HG02970 (cell line): ENCODE measurements around the gene GARS1.
"Not testable (repeated sequence)": the region's sequence is repeated elsewhere in the genome, so short reads cannot be mapped to it uniquely, and the experiment has no call there.

Source experiments
- ATAC-seq: cut with Tn5 transposase; IDR thresholded peaks from one replicate; pipeline ENCODE4 v1.9.1; 2021; ENCODE audit warnings: mild to moderate bottlenecking, moderate library complexity, moderate number of reproducible peaks; ENCODE audit not compliant: unreplicated experiment, low FRiP score

The GARS1 gene

GRCh38 chr7:30572212-30572841 is 22.4 kb upstream of the GARS1 start:
- no peak for ATAC-seq

- no peak for ATAC-seq
These were observed 18.8 kb upstream of the GARS1 start for GRCh38 chr7:30575910-30576309.

- no peak for ATAC-seq
These were observed 11.5 kb upstream of the GARS1 start for GRCh38 chr7:30583181-30583580.

GRCh38 chr7:30584415-30584814 is 10.3 kb upstream of the GARS1 start:
- ATAC-seq = no peak

- no peak for ATAC-seq
These were observed 9.7 kb upstream of the GARS1 start for GRCh38 chr7:30584965-30585364.

GRCh38 chr7:30585675-30586074 is 9.0 kb upstream of the GARS1 start:
- ATAC-seq = no peak

GRCh38 chr7:30587547-30587946 is 7.1 kb upstream of the GARS1 start:
- not testable (repeated sequence) for ATAC-seq

- ATAC-seq = no peak
These were observed 5.6 kb upstream of the GARS1 start for GRCh38 chr7:30589111-30589510.

GRCh38 chr7:30594048-30594539 is 584 bp upstream of the GARS1 start:
- peak; percentile 39 for ATAC-seq

- no peak for ATAC-seq
These were observed 847 bp downstream of the GARS1 start for GRCh38 chr7:30595436-30596013.

GRCh38 chr7:30596014-30596641 is 1.4 kb downstream of the GARS1 start:
- ATAC-seq = no peak

GRCh38 chr7:30596721-30597120 is 2.0 kb downstream of the GARS1 start:
- no peak for ATAC-seq

- ATAC-seq = no peak
These were observed 3.6 kb downstream of the GARS1 start for GRCh38 chr7:30598121-30598876.

- ATAC-seq = no peak
These were observed 10.2 kb downstream of the GARS1 start for GRCh38 chr7:30604901-30605300.

- no peak for ATAC-seq
These were observed 11.2 kb downstream of the GARS1 start for GRCh38 chr7:30605832-30606231.

- ATAC-seq = no peak
These were observed 18.1 kb downstream of the GARS1 start for GRCh38 chr7:30612658-30613265.

- no peak for ATAC-seq
These were observed 19.0 kb downstream of the GARS1 start for GRCh38 chr7:30613366-30614325.

- no peak for ATAC-seq
These were observed 21.6 kb downstream of the GARS1 start for GRCh38 chr7:30616318-30616717.

GRCh38 chr7:30617359-30617758 is 22.7 kb downstream of the GARS1 start:
- no peak for ATAC-seq
